Measurements from ENCODE around the gene MYL7. TPM values are rescaled to one million over a fixed set of nuclear protein-coding genes. Genes with fewer than 3 reads are reported as not detected.

Gene MYL7
- total and polyA plus RNA-seq, 2 of the 4 experiments (the other 2 are of a cell fraction), result 0.24 TPM; not detected in 1

DNA sequence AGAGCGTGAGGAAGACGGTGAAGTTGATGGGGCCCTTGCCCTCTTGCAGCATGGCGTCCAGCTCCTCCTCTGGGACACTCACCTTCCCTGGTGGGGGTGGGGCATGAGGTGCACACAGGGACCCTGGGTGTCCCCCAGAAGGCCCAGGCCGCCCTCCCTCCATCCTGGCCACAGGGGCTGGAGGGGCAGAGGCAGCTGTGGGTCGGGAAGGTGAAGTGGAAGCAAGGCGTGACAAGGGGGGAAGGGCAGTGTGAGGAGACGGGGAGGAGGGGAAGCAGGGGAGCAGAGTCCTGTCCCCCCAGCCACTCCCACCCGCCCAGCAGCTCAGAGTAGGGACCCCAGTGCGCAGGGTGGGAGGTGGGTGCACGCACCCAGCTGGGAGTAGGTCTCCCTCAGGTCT, 791 bp downstream of the MYL7 start:
- H3K27ac ChIP-seq (ENCODE audit: insufficient read depth, low read length), result no peak overlapping the region
- no peak overlapping the region for H2AK5ac ChIP-seq (ENCODE audit: low read depth, low read length)
- dilution Hi-C loops (cut with HindIII; ENCODE audit: low sequenced_read_pairs, unreplicated experiment), result no loop called here
- H2BK15ac ChIP-seq (ENCODE audit: low read depth, low read length), result no peak overlapping the region
- in situ Hi-C loops (cut with MboI; ENCODE audit: low sequenced_read_pairs), result no loop called here
- H4K20me1 ChIP-seq (ENCODE audit: insufficient read depth, low read length), result no peaks in the 10 kb centered on the region
- no CpG with 5 or more reads among the region's 10 CpGs for WGBS, 2 experiments (ENCODE audit: extremely low coverage in 2 of 2, insufficient read length in 1 of 2)
- no peak overlapping the region for H2BK120ac ChIP-seq (ENCODE audit: low read depth, low read length)
- no peak for DNase-seq
- no peak for ATAC-seq (ENCODE audit: low read depth)
- no peak overlapping the region for H2AFZ ChIP-seq (replicated peaks; ENCODE audit: low read length, poor library complexity)
- H3K9ac ChIP-seq (ENCODE audit: low read depth, low read length), result no peak overlapping the region
- no peaks in the 10 kb centered on the region for H3K36me3 ChIP-seq (ENCODE audit: control insufficient read depth, insufficient read depth, low read length)
- CTCF ChIA-PET, result no interaction called here
- H2BK20ac ChIP-seq (ENCODE audit: low read depth, low read length), result no peak overlapping the region
- TF ChIP-seq, protein P1, sequence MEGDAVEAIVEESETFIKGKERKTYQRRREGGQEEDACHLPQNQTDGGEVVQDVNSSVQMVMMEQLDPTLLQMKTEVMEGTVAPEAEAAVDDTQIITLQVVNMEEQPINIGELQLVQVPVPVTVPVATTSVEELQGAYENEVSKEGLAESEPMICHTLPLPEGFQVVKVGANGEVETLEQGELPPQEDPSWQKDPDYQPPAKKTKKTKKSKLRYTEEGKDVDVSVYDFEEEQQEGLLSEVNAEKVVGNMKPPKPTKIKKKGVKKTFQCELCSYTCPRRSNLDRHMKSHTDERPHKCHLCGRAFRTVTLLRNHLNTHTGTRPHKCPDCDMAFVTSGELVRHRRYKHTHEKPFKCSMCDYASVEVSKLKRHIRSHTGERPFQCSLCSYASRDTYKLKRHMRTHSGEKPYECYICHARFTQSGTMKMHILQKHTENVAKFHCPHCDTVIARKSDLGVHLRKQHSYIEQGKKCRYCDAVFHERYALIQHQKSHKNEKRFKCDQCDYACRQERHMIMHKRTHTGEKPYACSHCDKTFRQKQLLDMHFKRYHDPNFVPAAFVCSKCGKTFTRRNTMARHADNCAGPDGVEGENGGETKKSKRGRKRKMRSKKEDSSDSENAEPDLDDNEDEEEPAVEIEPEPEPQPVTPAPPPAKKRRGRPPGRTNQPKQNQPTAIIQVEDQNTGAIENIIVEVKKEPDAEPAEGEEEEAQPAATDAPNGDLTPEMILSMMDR (conservative IDR thresholded peaks at IDR 0.05; ENCODE audit: low read depth, low read length), result no peak
- no peak for TF ChIP-seq MAFK (IDR thresholded peaks at IDR 0.05; ENCODE audit: low read depth, low read length)
- TF ChIP-seq RFX5 (IDR thresholded peaks at IDR 0.05; ENCODE audit: low read depth, low read length), result no peak
- TF ChIP-seq POLR2A (IDR thresholded peaks at IDR 0.05; ENCODE audit: low read depth, low read length), result no peak
- TF ChIP-seq CEBPB (IDR thresholded peaks at IDR 0.05; ENCODE audit: low read depth, low read length), result no peak
- TF ChIP-seq MXI1 (IDR thresholded peaks at IDR 0.05; ENCODE audit: borderline replicate concordance, low read depth, low read length), result no peak
- no peak for TF ChIP-seq NFE2L2 (IDR thresholded peaks at IDR 0.05; ENCODE audit: low read depth, low read length)
- TF ChIP-seq MAZ (IDR thresholded peaks at IDR 0.05; ENCODE audit: borderline replicate concordance, low read depth, low read length), result no peak
- TF ChIP-seq SMC3 (IDR thresholded peaks at IDR 0.05; ENCODE audit: low read depth, low read length), result no peak
- TF ChIP-seq BHLHE40 (IDR thresholded peaks at IDR 0.05; ENCODE audit: low read depth, low read length), result no peak
- no peak for TF ChIP-seq RAD21 (IDR thresholded peaks at IDR 0.05; ENCODE audit: low read length)
- TF ChIP-seq, protein P2, sequence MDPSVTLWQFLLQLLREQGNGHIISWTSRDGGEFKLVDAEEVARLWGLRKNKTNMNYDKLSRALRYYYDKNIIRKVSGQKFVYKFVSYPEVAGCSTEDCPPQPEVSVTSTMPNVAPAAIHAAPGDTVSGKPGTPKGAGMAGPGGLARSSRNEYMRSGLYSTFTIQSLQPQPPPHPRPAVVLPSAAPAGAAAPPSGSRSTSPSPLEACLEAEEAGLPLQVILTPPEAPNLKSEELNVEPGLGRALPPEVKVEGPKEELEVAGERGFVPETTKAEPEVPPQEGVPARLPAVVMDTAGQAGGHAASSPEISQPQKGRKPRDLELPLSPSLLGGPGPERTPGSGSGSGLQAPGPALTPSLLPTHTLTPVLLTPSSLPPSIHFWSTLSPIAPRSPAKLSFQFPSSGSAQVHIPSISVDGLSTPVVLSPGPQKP (IDR thresholded peaks at IDR 0.05; ENCODE audit: borderline replicate concordance, low read depth, low read length), result no peak
- TF ChIP-seq, protein P3, sequence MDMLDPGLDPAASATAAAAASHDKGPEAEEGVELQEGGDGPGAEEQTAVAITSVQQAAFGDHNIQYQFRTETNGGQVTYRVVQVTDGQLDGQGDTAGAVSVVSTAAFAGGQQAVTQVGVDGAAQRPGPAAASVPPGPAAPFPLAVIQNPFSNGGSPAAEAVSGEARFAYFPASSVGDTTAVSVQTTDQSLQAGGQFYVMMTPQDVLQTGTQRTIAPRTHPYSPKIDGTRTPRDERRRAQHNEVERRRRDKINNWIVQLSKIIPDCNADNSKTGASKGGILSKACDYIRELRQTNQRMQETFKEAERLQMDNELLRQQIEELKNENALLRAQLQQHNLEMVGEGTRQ (IDR thresholded peaks at IDR 0.05; ENCODE audit: low read depth, low read length), result no peak
- no peak for TF ChIP-seq RCOR1 (IDR thresholded peaks at IDR 0.05; ENCODE audit: insufficient replicate concordance, low read length)
- TF ChIP-seq FOS (IDR thresholded peaks at IDR 0.05; ENCODE audit: low read depth, low read length), result no peak
- TF ChIP-seq CHD1 (IDR thresholded peaks at IDR 0.05; ENCODE audit: low read depth, low read length), result no peak
- POLR2A ChIA-PET (ENCODE audit: unreplicated experiment), result no interaction called here
- H3K79me1 ChIP-seq (ENCODE audit: low read depth in 1 of 2, low read length in 2 of 2), result no peaks in the 10 kb centered on the region
- no peak overlapping the region for H3K14ac ChIP-seq (replicated peaks; ENCODE audit: low read depth, low read length)
- H3K9me3 ChIP-seq (ENCODE audit: control insufficient read depth, insufficient read depth, low read length), result no peaks in the 10 kb centered on the region
- no peak overlapping the region for H3K4me3 ChIP-seq (ENCODE audit: insufficient read depth, low read depth, low read length)
- peaks cover under 1% of the 10 kb centered on the region; the same call in 1 of the 2 replicates for H3K9me1 ChIP-seq (ENCODE audit: insufficient read depth, low read length)
- intact Hi-C loops (cut with micrococcal nuclease), result no loop called here
- no peak overlapping the region for H4K8ac ChIP-seq (ENCODE audit: low read depth in 2 of 2, low read length in 2 of 2)
- no peak overlapping the region for H4K5ac ChIP-seq (ENCODE audit: low read depth, low read length)
- H4K91ac ChIP-seq (ENCODE audit: insufficient read depth, low read depth, low read length), result no peak overlapping the region
- H3K4me1 ChIP-seq (ENCODE audit: control insufficient read depth, insufficient read depth, low read length), result no peaks in the 10 kb centered on the region; the same call in 1 of the 2 replicates
- no peak overlapping the region for H2BK5ac ChIP-seq (ENCODE audit: low read depth, low read length, poor library complexity, severe bottlenecking)
- no peak overlapping the region for H3K56ac ChIP-seq (ENCODE audit: extremely low read depth, insufficient read depth, low read length)
- H3K4ac ChIP-seq (ENCODE audit: low read depth, low read length), result no peak overlapping the region
- BruUV-seq (replicated peaks), result no TSS peak
- H2AK9ac ChIP-seq (replicated peaks; ENCODE audit: low read depth, low read length, poor library complexity), result peak overlapping the region; percentile 16
- no peak overlapping the region for H3K18ac ChIP-seq (ENCODE audit: low read depth, low read length)
- H3K4me2 ChIP-seq (ENCODE audit: low read depth, low read length), result no peak overlapping the region
- no peak overlapping the region for H3K23ac ChIP-seq (ENCODE audit: low read depth, low read length)
- H3K27me3 ChIP-seq (ENCODE audit: control insufficient read depth, insufficient read depth, low read length), result peaks cover 21% of the 10 kb centered on the region
